Panc1 (cell line): ENCODE measurements around the gene WDR35.

Experiments
- CTCF ChIP-seq: fragments of 450-650 bp; IDR thresholded peaks from 2 replicates; pipeline ENCODE4 v1.5.1; 2017; ENCODE audit warnings: mild to moderate bottlenecking
- POLR2AphosphoS5 ChIP-seq: IDR thresholded peaks from 2 replicates; pipeline ENCODE4 v1.6.1; 2012; ENCODE audit warnings: mild to moderate bottlenecking, low read depth, low read length, moderate library complexity
- REST ChIP-seq, 2 experiments: IDR thresholded peaks; 2 replicates each; pipeline ENCODE4 v1.6.1; 2011 to 2012; ENCODE audit warnings: low read depth in 2 of 2, control low read depth in 1 of 2, low read length in 1 of 2, mild to moderate bottlenecking in 1 of 2, moderate library complexity in 1 of 2; ENCODE audit not compliant: insufficient read depth in 1 of 2
- TCF7L2 ChIP-seq: IDR thresholded peaks from 2 replicates; pipeline ENCODE4 v1.6.1; 2011; ENCODE audit warnings: mild to moderate bottlenecking, low read depth, low read length, inconsistent platforms

- TF ChIP-seq CTCF (no peak), TCF7L2 (no peak), POLR2AphosphoS5 (no peak), REST (IDR thresholded peaks at IDR 0.05; ENCODE audit: insufficient read depth in 1 of 2, low read depth in 2 of 2, low read length in 1 of 2) (no peak)
Observed at GRCh38 chr2:19973466-19973865, 16.4 kb downstream of the WDR35 start.
